Measurements from ENCODE around the gene PPP3R1.
A peak's percentile ranks its signal among the peaks of the same experiment; 100 is the strongest.
"Not testable (repeated sequence)": the region's sequence is repeated elsewhere in the genome, so short reads cannot be mapped to it uniquely, and the experiment has no call there.

PPP3R1 gene

DNA sequence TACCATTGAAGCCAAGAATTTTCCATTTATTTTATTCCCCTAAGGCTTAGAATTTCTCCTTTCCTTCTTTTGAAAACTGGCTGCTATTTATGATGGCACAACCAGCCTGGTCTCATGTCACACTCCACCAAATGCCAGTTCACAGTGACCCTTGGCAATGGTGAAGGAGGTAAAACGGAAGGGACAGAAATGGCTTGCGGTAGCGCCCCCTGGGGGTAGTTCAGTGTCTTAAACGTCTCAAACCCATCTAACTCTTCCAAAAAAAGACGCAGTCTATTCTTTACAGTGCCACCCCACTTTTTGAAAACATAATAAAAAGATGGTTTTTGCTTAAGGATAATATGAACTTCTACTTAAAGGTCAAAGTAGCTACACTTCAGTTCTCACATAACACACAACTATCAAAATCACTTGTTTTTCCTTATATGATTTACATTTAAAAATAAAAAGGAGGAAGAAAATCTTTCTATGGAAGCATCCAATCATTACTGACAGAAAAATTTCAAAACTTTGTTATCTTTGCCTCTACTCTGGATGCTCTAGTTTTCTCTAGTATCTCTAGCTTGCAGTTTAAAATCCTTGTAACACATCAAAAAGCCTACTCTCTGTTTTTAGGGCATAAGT lies 66.7 kb downstream of the PPP3R1 start:
- DNase-seq, result peak; percentile 3

DNA sequence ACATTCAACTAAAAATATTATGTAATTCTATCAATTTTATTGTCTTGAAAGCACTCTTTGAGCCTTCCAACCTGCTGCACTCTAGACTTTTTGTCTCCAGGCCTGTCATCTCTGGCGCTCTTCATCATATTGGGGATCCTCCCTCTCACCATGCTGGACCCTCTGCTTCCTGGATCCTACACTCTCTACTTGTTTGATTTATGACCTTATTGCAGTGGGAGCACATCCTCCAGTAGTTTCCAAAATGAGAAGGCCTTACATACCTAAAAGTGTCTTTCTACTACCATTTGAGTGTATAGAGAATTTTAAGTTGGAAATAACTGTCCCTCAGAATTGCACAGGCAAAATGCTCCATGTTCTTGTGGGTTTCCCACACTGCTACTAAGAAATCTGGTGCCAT lies 69.4 kb downstream of the PPP3R1 start:
- DNase-seq, result no peak

DNA sequence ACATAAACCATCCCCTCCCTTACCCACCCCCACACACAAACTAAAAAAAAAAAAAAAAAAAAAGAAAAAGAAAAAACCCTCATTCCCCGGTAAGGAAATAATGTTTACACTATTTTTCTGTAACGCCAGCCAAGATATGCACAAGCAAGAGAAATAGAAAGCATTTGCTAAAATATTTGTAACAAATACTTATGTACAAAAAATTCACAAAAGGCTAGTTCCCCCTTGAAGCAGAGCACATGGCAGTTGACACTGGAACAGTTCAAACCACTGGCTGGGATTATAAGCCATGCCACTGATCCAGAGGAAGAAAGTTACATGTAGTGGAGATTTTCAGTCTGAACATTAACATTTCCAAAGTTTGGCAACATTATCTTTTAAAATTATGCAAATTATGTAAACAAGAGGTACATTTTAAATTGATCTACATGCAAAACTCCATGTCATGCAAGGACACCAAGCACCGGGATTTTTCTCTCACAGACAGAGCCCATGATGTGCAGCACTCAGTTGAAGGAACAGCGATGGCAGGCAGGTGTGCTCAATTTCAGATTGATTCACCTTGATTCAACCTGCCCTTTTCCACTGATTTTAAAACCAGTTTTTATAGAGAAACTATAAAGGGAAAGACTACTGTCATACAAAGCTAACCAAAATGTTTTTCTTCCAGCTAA lies 73.2 kb downstream of the PPP3R1 start:
- DNase-seq, result no peak

DNA sequence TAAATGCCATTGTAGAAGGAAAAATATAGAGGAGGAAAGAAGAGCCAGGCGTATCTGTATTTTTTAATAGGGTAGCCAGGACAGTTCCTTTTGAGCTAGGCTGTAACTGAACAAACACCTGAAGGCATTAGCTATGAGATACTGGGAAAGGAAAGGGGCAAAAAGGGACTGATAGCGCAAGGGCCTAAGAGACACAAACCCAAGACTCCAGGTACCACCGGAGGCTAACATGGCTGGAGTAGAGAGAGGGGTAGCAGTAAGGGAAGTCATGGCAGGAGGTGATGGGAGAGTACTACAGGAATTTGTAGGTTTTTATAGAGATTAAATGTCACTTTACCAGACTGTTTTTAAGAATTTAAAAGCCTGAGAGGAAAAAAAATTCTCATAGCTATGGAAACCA lies 73.9 kb downstream of the PPP3R1 start:
- DNase-seq, result no peak

DNA sequence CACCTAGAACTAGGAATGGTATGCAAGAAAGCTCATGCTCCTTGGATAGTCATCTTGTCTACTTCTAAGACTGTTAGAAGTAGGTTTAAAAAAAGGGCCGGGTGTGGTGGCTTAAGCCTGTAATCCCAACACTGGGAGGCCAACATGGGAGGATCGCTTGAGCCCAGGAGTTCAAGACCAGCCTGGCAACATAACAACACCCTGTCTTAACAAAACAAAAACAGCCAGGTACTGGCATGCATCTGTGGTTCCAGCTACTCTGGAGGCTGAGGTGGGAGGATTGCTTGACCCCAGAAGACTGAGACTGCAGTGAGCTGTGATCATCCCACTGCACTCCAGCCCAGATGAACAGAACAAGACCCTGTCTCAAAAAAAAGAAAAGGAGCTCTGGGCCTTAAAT lies 74.8 kb downstream of the PPP3R1 start:
- DNase-seq, result no peak

DNA sequence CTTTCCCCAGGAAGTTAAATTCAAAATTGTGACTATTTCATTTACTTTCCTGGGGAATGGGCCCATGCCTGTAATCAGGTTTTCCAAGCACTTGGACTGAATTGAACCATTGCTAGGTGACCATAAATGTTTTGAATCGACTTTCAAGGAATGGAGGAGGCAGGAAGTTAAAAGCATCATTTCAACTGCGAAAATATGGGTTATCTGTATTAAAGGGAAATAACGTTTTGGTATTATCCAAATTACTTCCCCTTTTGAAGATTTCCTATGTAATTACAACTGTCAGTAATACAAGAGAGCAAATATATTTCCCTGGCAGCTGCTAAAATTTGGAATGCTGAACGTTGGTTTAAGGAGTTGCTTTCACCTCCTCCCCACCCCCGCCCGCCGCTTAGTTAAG lies 75.7 kb downstream of the PPP3R1 start:
- DNase-seq, result no peak

DNA sequence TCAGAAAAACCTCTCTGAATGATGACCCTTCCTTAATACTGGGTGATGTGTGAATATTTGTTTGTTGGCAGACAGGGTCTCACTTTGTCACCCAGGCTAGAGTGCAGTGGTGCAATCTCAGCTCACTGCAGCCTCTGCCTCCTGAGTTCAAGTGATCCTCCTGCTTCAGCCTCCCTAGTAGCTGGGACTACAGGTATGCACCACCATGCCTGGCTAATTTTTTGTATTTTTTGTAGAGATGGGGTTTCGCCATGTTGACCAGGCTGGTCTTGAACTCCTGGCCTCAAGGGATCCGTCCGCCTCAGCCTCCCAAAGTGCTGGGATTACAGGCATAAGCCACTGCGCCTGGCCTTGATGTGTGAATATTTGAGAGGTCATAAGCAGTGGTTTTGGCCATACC lies 77.1 kb downstream of the PPP3R1 start:
- DNase-seq, result not testable (repeated sequence)

DNA sequence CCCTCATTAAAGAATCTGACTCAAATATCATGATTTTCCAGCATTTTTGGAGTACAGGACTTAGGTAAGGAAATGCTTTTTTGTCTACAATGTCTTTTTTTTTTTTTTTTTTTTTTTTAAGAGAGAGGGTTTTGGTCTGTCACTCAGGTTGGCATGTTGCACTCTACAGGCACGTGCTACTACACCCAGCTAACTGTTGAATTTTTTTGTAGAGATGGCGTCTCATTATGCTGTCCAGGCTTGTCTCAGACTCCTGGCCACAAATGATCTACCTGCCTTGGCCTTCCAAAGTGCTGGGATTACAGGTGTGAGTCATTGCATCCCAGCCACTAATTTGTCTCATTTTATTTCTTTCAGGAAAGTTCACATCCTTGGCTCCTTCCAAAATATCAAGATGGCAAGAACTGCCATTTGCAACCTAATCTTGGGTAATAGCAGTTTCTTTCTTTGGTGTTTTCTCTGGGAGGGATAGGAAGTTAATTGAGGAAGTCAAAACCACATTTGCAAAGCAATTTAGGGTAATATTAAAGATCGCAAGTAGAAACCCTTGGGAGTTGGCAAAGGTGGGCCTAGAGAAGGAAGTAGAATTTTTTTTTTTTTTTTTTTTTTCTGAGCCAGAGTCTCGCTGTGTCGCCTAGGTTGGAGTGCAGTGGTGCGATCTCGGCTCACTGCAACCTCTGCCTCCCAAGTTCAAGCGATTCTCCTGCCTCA lies 79.2 kb downstream of the PPP3R1 start:
- no peak for DNase-seq

DNA sequence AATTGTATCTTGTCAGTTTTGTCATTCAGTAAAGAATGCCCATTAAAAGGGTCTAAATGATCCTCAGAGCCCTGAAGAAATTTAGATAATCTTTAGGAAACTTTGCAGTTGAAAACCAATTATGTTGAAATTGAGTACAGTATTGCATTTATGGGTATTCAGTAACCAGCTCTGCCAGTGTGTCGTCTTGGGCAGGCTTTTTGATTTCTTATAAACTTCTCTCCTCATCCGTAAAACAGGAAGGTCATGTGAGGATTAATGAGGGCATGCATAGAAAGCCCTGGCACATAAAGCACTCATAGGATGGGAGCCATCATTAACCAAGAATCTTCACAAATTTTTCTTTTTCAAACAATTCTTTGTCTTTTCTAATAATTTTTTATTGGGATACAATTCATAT lies 79.8 kb downstream of the PPP3R1 start:
- no peak for DNase-seq

DNA sequence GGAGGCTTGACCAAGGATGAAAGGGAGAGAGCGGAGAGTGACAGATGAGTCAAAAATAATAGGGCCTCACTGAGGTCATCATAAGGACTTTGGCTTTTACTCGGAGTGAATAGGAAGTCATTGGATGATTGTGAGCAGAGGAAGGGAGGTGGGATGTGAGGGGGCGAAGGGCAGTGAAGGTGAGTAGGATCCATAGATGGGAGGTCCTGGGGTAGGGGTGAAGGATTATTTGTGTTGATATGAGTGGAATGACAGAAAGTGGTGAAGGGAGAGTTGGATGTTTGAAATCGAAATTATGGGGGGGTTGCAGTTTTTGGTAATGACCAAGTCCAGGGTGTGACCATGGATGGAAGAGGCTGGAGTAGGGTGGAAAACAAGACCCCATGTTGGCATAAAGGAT lies 80.6 kb downstream of the PPP3R1 start:
- DNase-seq, result no peak

DNA sequence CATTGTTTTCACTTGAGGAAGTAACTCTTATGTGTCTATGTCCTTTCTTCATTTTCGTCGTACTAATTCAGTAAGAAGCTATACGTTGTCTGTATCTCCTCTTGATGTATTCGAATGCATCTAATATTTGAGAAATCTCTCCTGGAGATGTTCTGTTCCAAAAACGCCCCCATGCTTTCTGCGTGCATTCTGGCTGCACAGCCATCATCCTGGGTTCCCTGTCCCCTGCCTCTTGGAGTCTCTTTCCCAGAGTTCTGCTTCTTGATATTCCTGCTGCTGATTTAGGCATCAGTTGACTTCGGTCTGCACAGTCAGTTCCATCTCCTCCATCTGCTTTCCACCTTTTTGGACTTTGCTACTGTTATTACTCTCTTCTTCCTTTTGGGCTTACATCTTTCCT lies 81.2 kb downstream of the PPP3R1 start:
- no peak for DNase-seq

DNA sequence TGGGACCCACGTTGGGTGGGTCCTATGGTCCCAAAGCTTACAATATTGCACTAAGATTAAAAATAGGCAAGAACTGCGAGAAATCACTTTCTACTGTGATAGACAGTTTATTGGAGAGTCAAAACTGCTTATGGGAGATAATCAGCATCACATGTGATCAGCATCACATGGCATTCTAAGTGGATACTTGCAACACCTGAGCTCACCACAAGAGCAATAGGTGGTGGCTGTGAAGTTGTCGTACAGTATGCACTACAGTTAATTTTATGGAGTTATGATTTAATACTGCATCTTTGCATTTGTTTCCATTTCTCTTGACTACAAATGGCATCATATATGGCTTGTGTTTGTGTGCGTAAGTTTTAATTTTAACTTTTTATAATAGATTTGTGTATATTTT lies 83.0 kb downstream of the PPP3R1 start:
- DNase-seq, result no peak

DNA sequence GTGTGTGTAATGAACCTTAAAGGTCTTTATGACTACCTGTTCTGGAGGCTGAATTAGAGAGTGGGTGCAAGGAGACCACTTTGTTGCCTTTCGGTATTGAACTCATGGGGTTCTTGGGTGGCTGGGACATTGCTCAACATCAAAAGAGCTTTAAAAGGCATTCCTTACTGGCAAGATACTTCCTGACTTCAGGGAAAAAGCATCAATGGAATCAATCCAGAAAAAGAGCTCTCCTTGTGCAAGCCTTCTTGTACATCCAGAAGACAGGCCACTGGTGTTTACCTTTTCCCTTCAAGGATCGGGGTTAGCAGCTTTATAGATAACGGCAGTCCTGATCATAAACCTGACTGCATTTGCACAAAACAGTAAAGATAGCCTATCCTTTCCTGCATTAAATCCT lies 85.1 kb downstream of the PPP3R1 start:
- no peak for DNase-seq

DNA sequence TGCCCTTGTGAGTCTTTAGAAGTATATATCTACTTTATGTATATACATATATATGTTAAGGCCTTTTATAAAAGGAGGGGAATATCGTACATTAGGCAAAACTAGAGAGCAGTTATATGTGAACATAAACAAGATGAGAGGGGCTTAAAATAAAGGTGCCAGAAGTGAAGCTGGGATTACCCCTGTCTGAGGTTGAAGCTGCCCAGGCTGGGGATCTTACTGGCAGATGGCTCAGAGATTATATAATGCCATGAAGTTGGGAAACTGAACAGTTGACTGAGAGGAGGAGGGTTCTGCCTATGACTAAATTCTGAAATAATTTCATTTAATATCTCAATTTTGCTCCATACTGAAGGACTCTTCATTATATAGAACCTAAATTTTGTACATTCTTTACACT lies 88.7 kb downstream of the PPP3R1 start:
- DNase-seq, result no peak

DNA sequence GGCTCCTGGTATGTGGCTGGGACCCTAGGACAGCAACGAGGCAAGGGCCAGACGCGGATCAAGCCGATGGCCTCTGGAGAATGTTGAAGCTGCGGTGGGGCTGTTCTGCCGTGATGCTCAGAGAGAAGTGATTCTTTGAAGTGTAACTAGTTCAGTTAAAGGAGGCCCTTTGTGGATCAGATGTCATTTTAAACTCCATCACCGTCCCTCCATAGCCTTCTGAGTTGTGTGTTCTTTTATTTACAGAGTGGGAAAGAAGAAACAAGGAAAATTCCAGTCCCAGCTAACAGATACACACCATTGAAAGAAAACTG lies 94.2 kb downstream of the PPP3R1 start:
- no peak for DNase-seq

DNA sequence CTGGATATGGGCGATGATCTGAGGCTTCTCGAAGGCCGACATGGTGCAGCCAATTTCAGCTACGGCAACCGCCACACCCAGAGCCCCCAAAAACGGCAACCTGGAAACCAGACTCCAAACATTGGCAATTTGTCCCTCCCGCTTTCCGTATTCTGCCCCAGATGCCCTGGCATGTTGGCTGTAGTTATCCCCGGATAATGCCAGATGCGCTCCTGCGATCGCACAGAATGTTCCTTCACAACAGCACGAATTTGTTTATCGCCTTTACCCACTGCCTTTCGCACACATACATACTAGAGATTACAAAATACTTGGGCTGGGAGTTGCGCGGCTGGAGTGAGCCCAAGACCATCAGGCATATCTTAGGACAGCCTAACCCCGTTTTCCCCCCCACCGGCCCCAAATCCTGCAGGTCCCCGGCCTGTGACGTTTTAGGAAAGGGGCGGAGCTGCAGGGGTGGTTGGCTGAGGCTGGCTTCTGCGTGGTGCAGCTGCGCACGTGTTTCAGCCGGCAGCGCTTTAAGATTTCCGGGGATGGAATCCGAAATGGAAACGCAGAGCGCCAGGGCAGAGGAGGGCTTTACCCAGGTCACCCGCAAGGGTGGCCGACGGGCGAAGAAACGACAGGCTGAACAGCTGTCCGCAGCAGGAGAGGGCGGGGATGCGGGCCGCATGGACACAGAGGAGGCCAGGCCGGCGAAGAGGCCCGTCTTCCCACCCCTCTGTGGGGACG lies 94.8 kb downstream of the PPP3R1 start, which contains the start of gene PNO1:
Gene PNO1 (plus strand): TSS at position 487 of the 732 bp plus-strand sequence. CDS start 47 bp downstream, at position 534.
- peak; percentile 96 for DNase-seq

DNA sequence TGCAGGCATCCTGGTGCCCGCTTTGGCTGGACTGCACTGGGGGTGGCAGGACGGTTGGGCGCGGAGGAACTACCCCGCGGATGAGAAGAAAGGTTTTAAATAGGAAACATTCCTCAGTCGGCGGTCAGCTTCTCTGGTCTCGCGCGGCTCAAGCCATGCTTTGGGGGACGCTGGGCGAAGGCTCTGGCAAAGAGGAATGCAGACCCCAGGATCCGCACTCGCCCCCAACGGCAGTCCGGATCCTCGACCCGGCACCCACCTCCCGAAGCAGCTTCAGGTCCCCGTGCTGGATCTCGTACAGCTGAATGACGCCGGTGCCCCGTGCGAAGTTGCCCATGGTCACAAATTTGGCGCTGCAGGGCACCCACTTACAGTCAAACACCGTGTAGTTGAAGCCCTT lies 95.3 kb downstream of the PPP3R1 start:
- DNase-seq, result no peak

DNA sequence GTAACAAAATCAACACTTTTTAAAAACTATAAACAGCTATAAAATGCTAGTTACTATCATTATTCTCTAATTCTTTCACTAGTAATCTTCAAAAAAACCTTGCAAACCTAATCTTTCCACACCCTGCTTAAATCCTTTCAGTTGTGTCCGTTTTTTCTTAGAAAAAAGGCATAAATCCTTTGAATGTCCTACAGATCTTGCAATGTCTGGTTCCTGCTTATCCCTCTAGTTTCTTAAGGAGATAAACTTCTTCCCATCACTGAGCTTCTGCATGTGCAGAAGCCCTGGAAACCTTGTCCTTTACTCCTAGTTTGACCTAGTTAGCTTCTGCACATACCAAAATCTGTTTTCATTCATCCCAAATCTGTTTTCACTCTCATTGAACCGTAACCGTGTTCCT lies 95.9 kb downstream of the PPP3R1 start:
- no peak for DNase-seq

DNA sequence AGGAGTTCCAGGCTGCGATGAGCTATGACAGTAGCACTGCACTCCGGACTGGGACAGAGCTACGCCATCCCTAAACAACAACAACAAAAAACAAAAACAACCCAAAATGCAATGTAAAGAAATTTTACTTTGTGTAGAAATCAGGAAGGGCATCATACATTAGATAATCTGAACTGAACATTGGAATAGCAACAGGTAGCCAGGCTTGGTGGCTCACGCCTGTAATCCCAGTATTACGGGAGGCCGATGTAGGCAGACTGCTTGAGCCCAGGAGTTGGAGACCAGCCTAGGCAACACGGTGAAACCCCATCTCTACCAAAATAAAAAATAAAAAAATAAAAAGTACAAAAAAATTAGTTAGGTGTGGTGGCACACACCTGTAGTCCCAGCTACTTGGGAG lies 96.7 kb downstream of the PPP3R1 start:
- DNase-seq, result no peak

DNA sequence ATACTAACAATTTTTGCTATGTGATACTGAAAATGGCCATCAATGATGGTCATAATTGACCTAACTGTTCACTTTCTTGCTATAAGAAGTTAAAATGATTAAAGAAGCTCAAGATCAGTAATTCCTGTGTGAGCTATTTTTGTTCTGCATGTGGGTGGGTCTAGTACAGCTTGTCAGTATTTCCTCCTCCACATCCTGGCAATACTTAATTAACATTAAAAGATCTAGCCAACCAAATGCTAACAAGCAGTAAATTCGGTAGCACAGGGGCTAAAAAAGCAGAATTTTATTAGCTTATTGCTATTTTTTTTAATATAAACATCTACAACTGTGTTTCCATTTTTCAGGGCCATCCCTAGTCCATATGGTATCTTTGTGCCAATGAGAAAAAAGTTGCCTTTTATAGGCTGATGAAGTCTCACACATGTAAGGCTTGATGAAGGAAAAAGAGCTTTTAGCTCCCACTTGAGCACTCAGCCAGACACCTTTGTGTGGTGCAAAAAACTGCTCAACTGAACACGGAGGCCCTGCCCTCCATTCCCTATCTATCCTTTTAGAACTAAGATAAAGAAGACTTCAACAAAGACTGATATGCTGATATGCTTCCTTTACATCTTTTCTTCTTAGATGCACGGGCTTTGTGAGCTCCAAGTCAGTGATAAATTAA lies 99.5 kb downstream of the PPP3R1 start:
- no peak for DNase-seq

DNA sequence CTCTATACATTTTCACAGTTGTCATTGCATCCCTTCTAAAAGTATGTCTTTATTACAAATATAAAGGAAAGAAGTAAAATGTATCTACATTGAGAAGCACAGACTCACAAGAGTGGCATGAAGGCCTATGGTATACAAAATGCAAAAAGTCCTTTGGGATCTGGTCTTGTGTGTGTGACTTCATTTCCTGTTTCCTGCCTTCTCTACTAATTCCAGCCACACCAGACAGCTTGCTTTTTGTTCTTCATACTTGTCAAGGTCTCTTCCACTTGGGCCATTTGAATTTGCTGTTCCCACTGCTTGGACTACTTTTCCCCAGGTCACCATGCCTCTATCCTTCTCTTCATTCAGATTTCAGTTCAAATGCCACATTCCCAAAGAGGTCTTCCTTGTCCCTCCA lies 101.3 kb downstream of the PPP3R1 start:
- no peak for DNase-seq

DNA sequence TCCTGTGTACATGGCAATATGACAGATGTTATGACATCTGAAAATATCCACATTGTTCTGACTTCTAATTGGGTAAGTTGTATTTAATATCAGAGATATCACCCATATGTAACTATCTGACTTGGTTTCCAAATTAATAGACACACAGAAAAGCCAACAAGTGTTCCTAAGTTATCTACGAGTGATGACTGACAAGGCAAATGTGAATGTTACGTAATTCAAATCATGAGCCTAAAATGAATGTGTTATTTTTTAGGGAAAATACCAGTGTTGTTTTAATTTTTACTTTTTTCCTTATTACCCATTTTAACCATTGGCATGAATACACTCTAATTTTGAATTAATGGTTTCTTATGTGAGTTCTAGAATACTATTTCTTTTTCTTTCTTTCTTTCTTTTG lies 110.5 kb downstream of the PPP3R1 start:
- no peak for DNase-seq

Measured in NCI-H2171 treated with DMSO at 0.1 percent for 48 hours (cell line).